H1 (cell line): ENCODE data around the gene SLC35F3. TPM values are rescaled to one million over a fixed set of nuclear protein-coding genes. Genes with fewer than 3 reads are reported as not detected.

Source experiments
- CBX5 ChIP-seq: fragments of 300-800, 300-1000 bp; sonication (generic); IDR thresholded peaks from 2 replicates; pipeline ENCODE4 v1.7.1; 2016; ENCODE audit warnings: antibody characterized with exemption, low read length, low read depth
- CREB1 ChIP-seq: IDR thresholded peaks from 2 replicates; pipeline ENCODE4 v1.6.1; 2012; ENCODE audit warnings: inconsistent platforms
- EZH2 ChIP-seq: fragments of 200-600 bp; sonication (generic); IDR thresholded peaks from 2 replicates; pipeline ENCODE4 v1.7.1; 2012; ENCODE audit warnings: low read depth, mild to moderate bottlenecking, moderate library complexity, low read length, inconsistent platforms; ENCODE audit not compliant: severe bottlenecking
- KDM4A ChIP-seq: IDR thresholded peaks from one replicate; pipeline ENCODE4 v1.7.1; 2012; ENCODE audit warnings: low read depth, mild to moderate bottlenecking, moderate library complexity, low read length, inconsistent platforms; ENCODE audit not compliant: severe bottlenecking
- POU5F1 ChIP-seq: IDR thresholded peaks from 2 replicates; pipeline ENCODE4 v1.6.1; 2011; ENCODE audit warnings: low read depth, mild to moderate bottlenecking, low read length, moderate library complexity
- RXRA ChIP-seq: IDR thresholded peaks from 2 replicates; pipeline ENCODE4 v1.6.1; 2011; ENCODE audit warnings: low read depth, mild to moderate bottlenecking, low read length, moderate library complexity; ENCODE audit not compliant: insufficient read depth
- SP1 ChIP-seq: IDR thresholded peaks from 2 replicates; pipeline ENCODE4 v1.6.1; 2011; ENCODE audit warnings: low read depth, low read length
- TAF1 ChIP-seq: IDR thresholded peaks from 2 replicates; pipeline ENCODE4 v1.6.1; 2011; ENCODE audit warnings: mild to moderate bottlenecking, low read depth, low read length
- polyA plus RNA-seq, 7 experiments: library from polyadenylated mRNA; depleted of rRNA in 3 of 7; stranded (reverse) in 5 of 7; unstranded in 2 of 7; fragments of >200 nt in 5 of 7; fragments of 200-250 nt in 2 of 7; gene quantifications; 1 replicate in 5 of 7; 2 replicates in 1 of 7; 4 replicates in 1 of 7; pipeline versions ENCODE4 v1.2.1 to v1.2.3, GENCODE V29; 2011 to 2013; ENCODE audit warnings: missing spikeins in 2 of 7, mixed read lengths in 2 of 7
- total RNA-seq: library from RNA; stranded (reverse); fragmentation: NEBNext Ultra II Directional; extraction: Animal tissue kit (Norgen Biotek cat#: 25700); gene quantifications from 2 replicates; pipeline ENCODE4 v1.2.1, GENCODE V29; 2021

Gene SLC35F3
- total and polyA plus RNA-seq, 2 of the 8 experiments (the other 6 are each of a cell fraction or from before 2014, with no cell fraction given) = 0.78 to 1.2 TPM

- no peak for TF ChIP-seq KDM4A
- TF ChIP-seq CREB1 = no peak
- no peak for TF ChIP-seq TAF1
- TF ChIP-seq SP1 = no peak
- no peak for TF ChIP-seq RXRA
- no peak for TF ChIP-seq POU5F1
- TF ChIP-seq EZH2 = no peak
- TF ChIP-seq CBX5 = no peak
Measured at GRCh38 chr1:234062166-234062565, 157.7 kb downstream of the SLC35F3 start (continued).
